ENCODE measurements around the gene SUSD4. TPM values are rescaled to one million over a fixed set of nuclear protein-coding genes. Genes with fewer than 3 reads are reported as not detected.

SUSD4 gene
- polyA plus RNA-seq, 1 donor, result 2.1 TPM

- Histone ChIP-seq H3K4me1 (ENCODE audit: control insufficient read depth, insufficient read depth, low read length) (no peaks in the 10 kb centered on the region), H3K27me3 (ENCODE audit: control insufficient read depth, insufficient read depth, low read length) (no peaks in the 10 kb centered on the region), H3K36me3 (ENCODE audit: control insufficient read depth, insufficient read depth, low read length) (no peaks in the 10 kb centered on the region), H3K4me3 (ENCODE audit: low read length) (no peak overlapping the region), H3K9me3 (ENCODE audit: control insufficient read depth, low read depth, low read length) (no peaks in the 10 kb centered on the region), H3K27ac (ENCODE audit: low read length) (no peak overlapping the region)
- DNase-seq, result peak in 1 of 2 donors; percentile 67
- 92% methylated on average over 2 of the region's 5 CpGs for WGBS (ENCODE audit: insufficient coverage, low lambda C conversion rate)
Observed at GRCh38 chr1:223271085-223271781, 92.7 kb downstream of the SUSD4 start.

GRCh38 chr1:223270155-223270554 lies 93.8 kb downstream of the SUSD4 start:
- Histone ChIP-seq H3K27me3 (ENCODE audit: control insufficient read depth, insufficient read depth, low read length) (no peaks in the 10 kb centered on the region), H3K36me3 (ENCODE audit: control insufficient read depth, insufficient read depth, low read length) (no peaks in the 10 kb centered on the region), H3K4me1 (ENCODE audit: control insufficient read depth, insufficient read depth, low read length) (no peaks in the 10 kb centered on the region), H3K27ac (ENCODE audit: low read length) (no peak overlapping the region), H3K9me3 (ENCODE audit: control insufficient read depth, low read depth, low read length) (no peaks in the 10 kb centered on the region), H3K4me3 (ENCODE audit: low read length) (no peak overlapping the region)
- no peak for DNase-seq
- WGBS (ENCODE audit: insufficient coverage, low lambda C conversion rate), result no CpG with 5 or more reads among the region's 5 CpGs

GRCh38 chr1:223269006-223269405 lies 95.0 kb downstream of the SUSD4 start:
- Histone ChIP-seq H3K27ac (ENCODE audit: low read length) (no peak overlapping the region), H3K27me3 (ENCODE audit: control insufficient read depth, insufficient read depth, low read length) (no peaks in the 10 kb centered on the region), H3K9me3 (ENCODE audit: control insufficient read depth, low read depth, low read length) (no peaks in the 10 kb centered on the region), H3K4me1 (ENCODE audit: control insufficient read depth, insufficient read depth, low read length) (peaks cover 2% of the 10 kb centered on the region), H3K4me3 (ENCODE audit: low read length) (no peak overlapping the region), H3K36me3 (ENCODE audit: control insufficient read depth, insufficient read depth, low read length) (no peaks in the 10 kb centered on the region)
- peak in 1 of 2 donors; percentile 20 for DNase-seq
- WGBS (ENCODE audit: insufficient coverage, low lambda C conversion rate), result 30% methylated on average over 2 of the region's 4 CpGs

DNA sequence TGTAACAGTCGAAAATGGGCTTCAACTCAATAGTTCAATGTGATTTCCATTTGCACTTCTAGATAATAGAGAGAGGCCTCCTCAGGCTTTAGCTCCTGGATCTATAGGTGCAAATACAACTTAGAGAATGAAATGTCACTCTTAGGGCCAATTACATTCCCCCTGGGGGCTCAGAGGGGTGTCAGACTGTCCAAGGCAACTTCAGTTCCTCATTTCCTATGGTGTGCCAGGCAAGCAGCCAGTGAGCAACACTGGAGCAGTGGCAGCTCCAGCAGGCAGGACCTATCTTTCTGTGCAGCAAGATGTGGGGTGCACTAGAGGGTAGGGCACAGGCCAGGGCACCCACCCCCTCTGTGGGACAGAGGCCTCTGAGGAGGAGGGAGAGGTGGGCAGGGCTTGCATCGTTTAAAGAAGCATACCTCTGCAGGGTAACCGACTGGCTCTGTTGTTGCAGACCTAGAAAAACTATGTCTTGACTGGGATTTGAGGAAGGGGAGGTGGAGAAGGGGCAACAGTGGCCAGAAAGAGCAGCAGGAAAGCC lies 97.3 kb downstream of the SUSD4 start:
- Histone ChIP-seq H3K27ac (ENCODE audit: low read length) (no peak overlapping the region), H3K27me3 (ENCODE audit: control insufficient read depth, insufficient read depth, low read length) (no peaks in the 10 kb centered on the region), H3K4me1 (ENCODE audit: control insufficient read depth, insufficient read depth, low read length) (peaks cover 2% of the 10 kb centered on the region), H3K4me3 (ENCODE audit: low read length) (no peak overlapping the region), H3K9me3 (ENCODE audit: control insufficient read depth, low read depth, low read length) (no peaks in the 10 kb centered on the region), H3K36me3 (ENCODE audit: control insufficient read depth, insufficient read depth, low read length) (no peaks in the 10 kb centered on the region)
- WGBS (ENCODE audit: insufficient coverage, low lambda C conversion rate), result no CpG with 5 or more reads among the region's 3 CpGs
- no peak for DNase-seq

DNA sequence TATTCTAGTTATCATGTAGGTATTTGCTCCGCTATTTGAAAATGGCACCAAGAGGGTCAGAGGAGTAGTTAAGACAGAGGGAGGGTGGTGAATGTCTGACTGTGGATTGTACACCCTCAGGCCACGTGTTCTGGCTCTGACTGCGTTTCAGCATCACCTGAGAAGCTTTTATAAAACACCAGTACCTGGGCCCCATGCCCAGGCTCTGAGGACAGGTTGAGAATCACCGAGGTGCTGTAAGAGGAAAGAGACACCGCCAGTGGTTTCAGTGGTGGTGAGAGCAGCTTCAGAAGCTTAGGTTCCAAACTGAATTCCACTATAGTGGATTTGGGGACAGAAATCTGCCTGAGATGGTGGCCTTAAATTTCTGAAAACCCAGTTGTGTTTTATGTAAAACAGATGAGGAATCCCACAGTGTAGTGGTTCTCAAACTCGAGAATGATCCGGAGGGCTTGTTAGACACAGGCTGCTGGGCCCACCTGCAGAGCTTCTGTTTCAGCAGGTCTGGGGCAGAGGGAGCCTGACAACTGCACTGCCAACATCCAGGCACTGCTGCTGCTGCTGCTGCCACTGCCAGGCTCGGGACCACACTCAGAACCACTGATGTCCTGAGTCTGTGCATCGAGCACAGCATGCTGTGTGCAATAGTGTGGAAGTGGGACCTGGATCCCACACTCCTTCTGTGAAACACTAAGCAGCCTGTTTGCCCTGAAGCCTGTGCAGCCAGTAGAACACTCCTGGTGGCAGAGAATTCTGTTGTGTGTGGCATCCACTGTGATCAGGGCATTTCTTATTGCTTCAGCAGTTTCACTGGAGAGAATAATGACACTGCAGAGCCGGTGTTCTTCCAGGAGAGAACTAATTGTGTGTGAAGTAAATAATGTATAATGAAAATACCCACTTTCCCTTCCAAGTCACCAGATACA lies 98.7 kb downstream of the SUSD4 start:
- Histone ChIP-seq H3K4me1 (ENCODE audit: control insufficient read depth, insufficient read depth, low read length) (peaks cover 2% of the 10 kb centered on the region), H3K36me3 (ENCODE audit: control insufficient read depth, insufficient read depth, low read length) (no peaks in the 10 kb centered on the region), H3K27ac (ENCODE audit: low read length) (no peak overlapping the region), H3K9me3 (ENCODE audit: control insufficient read depth, low read depth, low read length) (no peaks in the 10 kb centered on the region), H3K4me3 (ENCODE audit: low read length) (no peak overlapping the region), H3K27me3 (ENCODE audit: control insufficient read depth, insufficient read depth, low read length) (no peaks in the 10 kb centered on the region)
- no peak for DNase-seq
- no CpG with 5 or more reads among the region's 10 CpGs for WGBS (ENCODE audit: insufficient coverage, low lambda C conversion rate)

- H3K27me3 ChIP-seq (ENCODE audit: control insufficient read depth, insufficient read depth, low read length), result no peaks in the 10 kb centered on the region
- no peak for DNase-seq
- no peak overlapping the region for H3K4me3 ChIP-seq (ENCODE audit: low read length)
- 20% methylated on average over 1 of the region's 8 CpGs for WGBS (ENCODE audit: insufficient coverage, low lambda C conversion rate)
- H3K9me3 ChIP-seq (ENCODE audit: control insufficient read depth, low read depth, low read length), result no peaks in the 10 kb centered on the region
- no peaks in the 10 kb centered on the region for H3K36me3 ChIP-seq (ENCODE audit: control insufficient read depth, insufficient read depth, low read length)
- H3K4me1 ChIP-seq (ENCODE audit: control insufficient read depth, insufficient read depth, low read length), result peaks cover 2% of the 10 kb centered on the region
- no peak overlapping the region for H3K27ac ChIP-seq (ENCODE audit: low read length)
Observed at GRCh38 chr1:223264529-223264928, 99.4 kb downstream of the SUSD4 start.

DNA sequence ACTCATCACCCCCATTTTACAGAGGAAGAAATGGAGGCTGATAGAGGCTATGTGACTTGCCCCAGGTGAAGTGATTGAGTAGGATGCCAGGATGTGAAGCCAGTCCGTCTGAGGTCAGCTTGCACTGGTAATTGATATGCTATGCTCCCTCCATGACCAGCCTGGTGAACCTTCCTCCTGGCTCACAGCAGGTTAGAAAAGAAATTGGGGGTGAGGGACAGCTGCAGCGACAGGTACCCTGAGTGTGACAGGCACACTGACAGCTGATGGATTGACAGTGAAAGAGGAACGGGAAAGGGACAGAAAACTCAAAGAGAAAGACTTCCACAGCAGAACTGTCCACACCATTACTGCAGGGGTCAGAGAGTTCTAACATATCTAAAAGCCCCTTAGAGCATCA lies 102.1 kb downstream of the SUSD4 start:
- H3K4me1 ChIP-seq (ENCODE audit: control insufficient read depth, insufficient read depth, low read length), result peaks cover 7% of the 10 kb centered on the region
- H3K4me3 ChIP-seq (ENCODE audit: low read length), result no peak overlapping the region
- H3K9me3 ChIP-seq (ENCODE audit: control insufficient read depth, low read depth, low read length), result no peaks in the 10 kb centered on the region
- WGBS (ENCODE audit: insufficient coverage, low lambda C conversion rate), result no CpG with 5 or more reads among the region's 3 CpGs
- DNase-seq, result no peak
- H3K27me3 ChIP-seq (ENCODE audit: control insufficient read depth, insufficient read depth, low read length), result no peaks in the 10 kb centered on the region
- no peaks in the 10 kb centered on the region for H3K36me3 ChIP-seq (ENCODE audit: control insufficient read depth, insufficient read depth, low read length)
- no peak overlapping the region for H3K27ac ChIP-seq (ENCODE audit: low read length)

DNA sequence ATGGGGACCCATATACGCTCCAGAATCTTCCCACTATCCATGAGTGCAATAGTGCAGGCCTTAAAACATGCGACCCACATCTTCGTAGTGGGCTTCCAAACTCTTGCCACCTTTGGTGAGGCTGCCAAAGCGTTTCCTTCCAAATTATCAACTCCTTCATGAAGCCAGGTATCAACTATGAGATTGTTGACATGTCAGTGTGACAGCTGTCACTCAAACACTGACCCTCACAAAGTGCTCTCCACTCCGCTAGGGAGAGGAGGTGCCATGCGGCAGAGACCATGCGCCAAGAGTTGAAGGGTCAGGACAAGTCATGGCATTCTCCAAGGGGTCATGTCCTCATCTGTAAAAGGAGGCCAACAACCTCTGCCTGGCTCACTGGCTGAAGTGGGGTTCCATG lies 103.3 kb downstream of the SUSD4 start:
- Histone ChIP-seq H3K4me3 (ENCODE audit: low read length) (no peak overlapping the region), H3K27ac (ENCODE audit: low read length) (no peak overlapping the region), H3K27me3 (ENCODE audit: control insufficient read depth, insufficient read depth, low read length) (no peaks in the 10 kb centered on the region), H3K4me1 (ENCODE audit: control insufficient read depth, insufficient read depth, low read length) (peaks cover 7% of the 10 kb centered on the region), H3K9me3 (ENCODE audit: control insufficient read depth, low read depth, low read length) (no peaks in the 10 kb centered on the region), H3K36me3 (ENCODE audit: control insufficient read depth, insufficient read depth, low read length) (no peaks in the 10 kb centered on the region)
- DNase-seq, result no peak
- no CpG with 5 or more reads among the region's 7 CpGs for WGBS (ENCODE audit: insufficient coverage, low lambda C conversion rate)

- Histone ChIP-seq H3K27me3 (ENCODE audit: control insufficient read depth, insufficient read depth, low read length) (no peaks in the 10 kb centered on the region), H3K4me3 (ENCODE audit: low read length) (no peak overlapping the region), H3K9me3 (ENCODE audit: control insufficient read depth, low read depth, low read length) (no peaks in the 10 kb centered on the region), H3K27ac (ENCODE audit: low read length) (no peak overlapping the region), H3K36me3 (ENCODE audit: control insufficient read depth, insufficient read depth, low read length) (no peaks in the 10 kb centered on the region), H3K4me1 (ENCODE audit: control insufficient read depth, insufficient read depth, low read length) (peaks cover 6% of the 10 kb centered on the region)
- DNase-seq, result no peak
- no CpG with 5 or more reads among the region's 3 CpGs for whole genome bisulfite sequencing (ENCODE audit: insufficient coverage, low lambda C conversion rate)
Observed at GRCh38 chr1:223259462-223259861, 104.5 kb downstream of the SUSD4 start.

- H3K9me3 ChIP-seq (ENCODE audit: control insufficient read depth, low read depth, low read length), result no peaks in the 10 kb centered on the region
- no peak overlapping the region for H3K27ac ChIP-seq (ENCODE audit: low read length)
- no CpG with 5 or more reads among the region's 6 CpGs for WGBS (ENCODE audit: insufficient coverage, low lambda C conversion rate)
- H3K4me3 ChIP-seq (ENCODE audit: low read length), result no peak overlapping the region
- no peaks in the 10 kb centered on the region for H3K36me3 ChIP-seq (ENCODE audit: control insufficient read depth, insufficient read depth, low read length)
- DNase-seq, result peak; percentile 50 to 75
- no peaks in the 10 kb centered on the region for H3K27me3 ChIP-seq (ENCODE audit: control insufficient read depth, insufficient read depth, low read length)
- peaks cover 6% of the 10 kb centered on the region for H3K4me1 ChIP-seq (ENCODE audit: control insufficient read depth, insufficient read depth, low read length)
Observed at GRCh38 chr1:223258751-223259198, 105.2 kb downstream of the SUSD4 start.
